ENCODE measurements around the gene WAC. TPM values are rescaled to one million over a fixed set of nuclear protein-coding genes. Genes with fewer than 3 reads are reported as not detected.

Gene WAC
- total and polyA plus RNA-seq, 2 of the 13 experiments (the other 11 are each of a cell fraction or from before 2014, with no cell fraction given), result 69.1 to 96.2 TPM

GRCh38 chr10:28533571-28534304 is 820 bp downstream of the WAC start (continued):
- TF ChIP-seq TBX2 (CRISPR knock-in tag; IDR thresholded peaks at IDR 0.05; ENCODE audit: borderline replicate concordance) (peak; percentile 34; the same call in 1 of the 2 replicates), IKZF4 (CRISPR knock-in tag; IDR thresholded peaks at IDR 0.05; ENCODE audit: borderline replicate concordance, low read depth, not compliant biosample characterization) (no peak), ZNF280D (CRISPR knock-in tag; IDR thresholded peaks at IDR 0.05) (no peak), MBD4 (IDR thresholded peaks at IDR 0.05; ENCODE audit: borderline replicate concordance, low read length) (no peak), STAG1 (CRISPR knock-in tag; IDR thresholded peaks at IDR 0.05) (no peak), ATAD3A (CRISPR knock-in tag; IDR thresholded peaks at IDR 0.05) (no peak), CREBL2 (CRISPR knock-in tag; IDR thresholded peaks at IDR 0.05; ENCODE audit: borderline replicate concordance) (no peak), NKX3-1 (CRISPR knock-in tag; IDR thresholded peaks at IDR 0.05) (peak; percentile 56), FOXA1 (IDR thresholded peaks at IDR 0.05) (no peak), FOXA1 (CRISPR knock-in tag; IDR thresholded peaks at IDR 0.05) (no peak), ZNF567 (CRISPR knock-in tag; IDR thresholded peaks at IDR 0.05; ENCODE audit: borderline replicate concordance) (no peak), ZNF652 (CRISPR knock-in tag; IDR thresholded peaks at IDR 0.05; ENCODE audit: borderline replicate concordance, low read depth) (no peak), REL (CRISPR knock-in tag; conservative IDR thresholded peaks at IDR 0.05) (no peak), LCORL (IDR thresholded peaks at IDR 0.05) (no peak), LCORL (CRISPR knock-in tag; IDR thresholded peaks at IDR 0.05) (no peak), SMAD9 (CRISPR knock-in tag; IDR thresholded peaks at IDR 0.05) (no peak), NBN (conservative IDR thresholded peaks at IDR 0.05) (no peak), MED13 (CRISPR knock-in tag; IDR thresholded peaks at IDR 0.05) (no peak), ZBTB8A (CRISPR knock-in tag; IDR thresholded peaks at IDR 0.05; ENCODE audit: borderline replicate concordance, low read depth) (no peak), ZBTB37 (CRISPR knock-in tag; IDR thresholded peaks at IDR 0.05) (no peak), ZSCAN29 (CRISPR knock-in tag; conservative IDR thresholded peaks at IDR 0.05) (no peak), FOXC1 (CRISPR knock-in tag; IDR thresholded peaks at IDR 0.05; ENCODE audit: borderline replicate concordance) (no peak), MAX (IDR thresholded peaks at IDR 0.05) (no peak), RORA (CRISPR knock-in tag; IDR thresholded peaks at IDR 0.05) (no peak), SRSF4 (IDR thresholded peaks at IDR 0.05; ENCODE audit: low read depth, low read length, poor library complexity, severe bottlenecking) (no peak), BATF2 (CRISPR knock-in tag; IDR thresholded peaks at IDR 0.05) (no peak)
